HepG2 (cell line): ENCODE results near the gene LINS1. TPM values are rescaled to one million over a fixed set of nuclear protein-coding genes. Genes with fewer than 3 reads are reported as not detected.

Experiments
- ATAC-seq: fragments of 200-7000 bp; cut with Tn5 transposase; 3 replicates; pipeline ENCODE4 v1.9.1; 2020; ENCODE audit warnings: mild to moderate bottlenecking, moderate library complexity
- BruUV-seq: library from RNA; stranded (reverse); fragments of 400-500 nt; replicated peaks from 2 replicates; lab custom pipeline; 2021; lab: Mats Ljungman, UMichigan
- CTCF ChIA-PET: fragments of 300-600 bp; formaldehyde crosslinking; extraction: SDS; loops from one replicate; lab custom pipeline; 2021; ENCODE audit warnings: low total read pairs, inconsistent platforms, low intra/inter-chr PET ratio; lab: Yijun Ruan, JAX
- POLR2A ChIA-PET: fragments of 350-600 bp; sonication (Branson Sonifier 250); formaldehyde crosslinking; loops from one replicate; lab custom pipeline; 2020; ENCODE audit warnings: antibody characterized with exemption, inconsistent platforms; lab: Yijun Ruan, JAX
- DNase-seq: peaks from one replicate; pipeline ENCODE4 v3.0.0-alpha.2; 2015; ENCODE audit warnings: low spot score
- FAIRE-seq: peaks from 3 replicates; lab custom pipeline; 2011; peaks lifted over from hg19 to GRCh38; lab: Jason Lieb, UNC
- H2AFZ ChIP-seq: one replicate; pipeline ENCODE4 v1.6.1; 2011; ENCODE audit warnings: low read length, inconsistent platforms
- H3K27ac ChIP-seq: fragments of 300-600 bp; 3 replicates; pipeline ENCODE4 v1.8.0; 2011; ENCODE audit warnings: mixed run types, mild to moderate bottlenecking, mixed read lengths, low read length, inconsistent platforms; ENCODE audit not compliant: insufficient read depth; ENCODE audit errors: extremely low read length
- H3K27me3 ChIP-seq, 2 experiments: fragments of 200-600 bp in 1 of 2; 2 replicates in 1 of 2; 3 replicates in 1 of 2; pipeline versions ENCODE4 v1.6.0 to v1.8.0; 2011; ENCODE audit warnings: low read length in 2 of 2, mild to moderate bottlenecking in 2 of 2, moderate library complexity in 2 of 2, inconsistent platforms in 1 of 2; ENCODE audit not compliant: insufficient read depth in 2 of 2, control insufficient read depth in 1 of 2
- H3K36me3 ChIP-seq, 2 experiments: fragments of 200-600 bp in 1 of 2; replicated peaks in 1 of 2; 2 replicates in 1 of 2; 3 replicates in 1 of 2; pipeline versions ENCODE4 v1.5.1 to v1.8.0; 2011; ENCODE audit warnings: low read length in 2 of 2, inconsistent platforms in 1 of 2; ENCODE audit not compliant: insufficient read depth in 2 of 2, control insufficient read depth in 1 of 2
- H3K4me1 ChIP-seq: 2 replicates; pipeline ENCODE4 v1.5.1; 2012; ENCODE audit warnings: low read length, inconsistent platforms; ENCODE audit not compliant: insufficient read depth
- H3K4me2 ChIP-seq: 2 replicates; pipeline ENCODE4 v1.6.0; 2011; ENCODE audit warnings: low read depth, low read length, inconsistent platforms
- H3K4me3 ChIP-seq, 3 experiments: fragments of 200-600 bp in 1 of 3; sonication (generic), shearing (Covaris generic) in 1 of 3; replicated peaks in 1 of 3; 2 replicates each; pipeline ENCODE4 v1.5.1; 2011 to 2016; ENCODE audit warnings: low read length in 3 of 3, inconsistent platforms in 2 of 3, low read depth in 2 of 3, mild to moderate bottlenecking in 2 of 3, control low read depth in 1 of 3, mixed read lengths in 1 of 3; ENCODE audit not compliant: insufficient read depth in 1 of 3
- H3K79me2 ChIP-seq: one replicate; pipeline ENCODE4 v1.6.1; 2011; ENCODE audit warnings: low read length, inconsistent platforms; ENCODE audit not compliant: insufficient read depth
- H3K9ac ChIP-seq: 2 replicates; pipeline ENCODE4 v1.6.0; 2011; ENCODE audit warnings: mild to moderate bottlenecking, low read depth, low read length, inconsistent platforms; ENCODE audit not compliant: insufficient read depth
- H3K9me3 ChIP-seq: 2 replicates; pipeline ENCODE4 v1.5.1; 2012; ENCODE audit warnings: mild to moderate bottlenecking, low read length
- H4K20me1 ChIP-seq: 2 replicates; pipeline ENCODE4 v1.6.0; 2011; ENCODE audit warnings: inconsistent platforms, mild to moderate bottlenecking, low read length, moderate library complexity; ENCODE audit not compliant: insufficient read depth
- CEBPG ChIP-seq: IDR thresholded peaks from 2 replicates; pipeline ENCODE4 v1.6.1; 2016
- GFI1 ChIP-seq: sonication (generic); formaldehyde crosslinking; IDR thresholded peaks from 2 replicates; pipeline ENCODE4 v1.5.0; 2020; ENCODE audit warnings: missing genetic modification reagents, mild to moderate bottlenecking, borderline replicate concordance
- HOXA3 ChIP-seq: sonication (generic); formaldehyde crosslinking; IDR thresholded peaks from 2 replicates; pipeline ENCODE4 v1.5.0; 2020; ENCODE audit warnings: missing genetic modification reagents
- IRF1 ChIP-seq: sonication (generic); formaldehyde crosslinking; IDR thresholded peaks from 2 replicates; pipeline ENCODE4 v1.4.0; 2020; ENCODE audit warnings: low read depth, mild to moderate bottlenecking, missing genetic modification reagents
- MAFG ChIP-seq: sonication (generic); formaldehyde crosslinking; IDR thresholded peaks from 2 replicates; pipeline ENCODE4 v1.5.1; 2020; ENCODE audit warnings: mild to moderate bottlenecking, missing genetic modification reagents
- RFX5 ChIP-seq: IDR thresholded peaks from 2 replicates; pipeline ENCODE4 v1.6.1; 2011; ENCODE audit warnings: low read depth, low read length, improper control_type of control experiment
- SATB2 ChIP-seq: sonication (generic); formaldehyde crosslinking; IDR thresholded peaks from 2 replicates; pipeline ENCODE4 v1.5.0; 2020; ENCODE audit warnings: missing genetic modification reagents
- SKI ChIP-seq: fragments of 450-650 bp; IDR thresholded peaks from one replicate; pipeline ENCODE4 v1.6.1; 2018; ENCODE audit warnings: mild to moderate bottlenecking; ENCODE audit not compliant: partially characterized antibody
- ZFP1 ChIP-seq: IDR thresholded peaks from 2 replicates; pipeline ENCODE4 v1.6.1; 2016
- ZNF564 ChIP-seq: sonication (generic); formaldehyde crosslinking; IDR thresholded peaks from 2 replicates; pipeline ENCODE4 v1.8.1; 2023; ENCODE audit warnings: mild to moderate bottlenecking, missing genetic modification reagents
- ZNF616 ChIP-seq: sonication (generic); formaldehyde crosslinking; IDR thresholded peaks from 2 replicates; pipeline ENCODE4 v1.5.0; 2020; ENCODE audit warnings: low read depth, mild to moderate bottlenecking, missing genetic modification reagents
- ZNF737 ChIP-seq: sonication (generic); formaldehyde crosslinking; IDR thresholded peaks from 2 replicates; pipeline ENCODE4 v1.5.0; 2020; ENCODE audit warnings: missing genetic modification reagents, mild to moderate bottlenecking, borderline replicate concordance
- ZNF782 ChIP-seq: sonication (generic); formaldehyde crosslinking; IDR thresholded peaks from 2 replicates; pipeline ENCODE4 v1.4.0; 2020; ENCODE audit warnings: missing genetic modification reagents, mild to moderate bottlenecking, borderline replicate concordance
- ZNF784 ChIP-seq: sonication (generic); formaldehyde crosslinking; IDR thresholded peaks from 2 replicates; pipeline ENCODE4 v1.5.1; 2020; ENCODE audit warnings: missing genetic modification reagents, mild to moderate bottlenecking, borderline replicate concordance
- WGBS: methylation state at CpG from one replicate; pipeline ENCODE4 v1.1.6; 2017; ENCODE audit warnings: low lambda C conversion rate; 5-methylcytosine and 5-hydroxymethylcytosine counted together
- in situ Hi-C: cut with HindIII; loops from 2 replicates; pipeline ENCODE4 v1.10.0; 2017; ENCODE audit warnings: low pct_unique_long_range_greater_than_20kb; ENCODE audit not compliant: extremely low pct_ligation_motif_present
- intact Hi-C: fragments of 100-400 bp; cut with micrococcal nuclease; formaldehyde crosslinking; loops from one replicate; pipeline ENCODE4 v1.10.0; 2022; ENCODE audit not compliant: unreplicated experiment
- polyA plus RNA-seq, 8 experiments: library from polyadenylated mRNA; depleted of rRNA in 3 of 8; stranded (reverse) in 7 of 8; unstranded in 1 of 8; fragments of >200 nt; fragmentation: Illumina TruSeq in 4 of 8; extraction: Trizol in 4 of 8; gene quantifications; 2 replicates each; pipeline versions ENCODE4 v1.2.1 to v1.2.3, GENCODE V29; 2011 to 2016; ENCODE audit warnings: low read depth in 4 of 8, missing spikeins in 1 of 8, mixed read lengths in 1 of 8; ENCODE audit not compliant: insufficient read depth in 1 of 8
- total RNA-seq, 5 experiments: library from RNA; depleted of rRNA; stranded (reverse); fragments of >200 nt; fragmentation: Illumina TruSeq; extraction: Trizol; gene quantifications; 2 replicates each; pipeline ENCODE4 v1.2.3, GENCODE V29; 2016; ENCODE audit warnings: low read depth in 1 of 5
- TF ChIP-seq, protein P1 (sequence below): sonication (generic); formaldehyde crosslinking; IDR thresholded peaks from one replicate; pipeline ENCODE4 v1.5.1; 2020; ENCODE audit warnings: mild to moderate bottlenecking, missing genetic modification reagents; ENCODE audit errors: not compliant biosample characterization

Gene LINS1
- total and polyA plus RNA-seq, 2 of the 13 experiments (the other 11 are each of a cell fraction or from before 2014, with no cell fraction given) = 9.8 to 10.4 TPM

GRCh38 chr15:100601163-100601562, 821 bp downstream of the LINS1 start:
- in situ Hi-C loops (loop anchor here (10.0 kb wide), 1 partner anchor 246 kb away; no protein-coding TSS in a partner anchor), intact Hi-C loops (no loop called here)
- peaks cover 0 to 11% of the 10 kb centered on the region in 2 experiments; a peak in 2 of 5 replicates for H3K36me3 ChIP-seq
- H3K9ac ChIP-seq = peak overlapping the region; percentile 82
- DNase-seq (no peak), FAIRE-seq (no peak), ATAC-seq (peak; percentile 5; the same call in 2 of the 3 replicates)
- H3K4me2 ChIP-seq = peak overlapping the region; percentile 94
- H3K9me3 ChIP-seq = no peaks in the 10 kb centered on the region
- H2AFZ ChIP-seq = peak overlapping the region; percentile 9
- ChIA-PET POLR2A (interaction anchor here (1.2 kb wide), 1 partner anchor 9 kb away, joined by 4 read pairs; no protein-coding TSS in a partner anchor), CTCF (no interaction called here)
- peak overlapping the region; percentile 69 to 99 (median 85) for H3K4me3 ChIP-seq
- BruUV-seq = no TSS peak
- 1% methylated on average over 10 of the region's 10 CpGs for WGBS
- H4K20me1 ChIP-seq = no peaks in the 10 kb centered on the region
- no peaks in the 10 kb centered on the region; a peak in 1 of 5 replicates for H3K27me3 ChIP-seq
- peak overlapping the region; percentile 59 for H3K27ac ChIP-seq
- peaks cover 76% of the 10 kb centered on the region for H3K79me2 ChIP-seq
- H3K4me1 ChIP-seq = peaks cover 53% of the 10 kb centered on the region
- TF ChIP-seq ZNF782 = no peak
- no peak for TF ChIP-seq SATB2 (CRISPR knock-in tag)
- no peak for TF ChIP-seq GFI1 (CRISPR knock-in tag)
- no peak for TF ChIP-seq HOXA3 (CRISPR knock-in tag)
- TF ChIP-seq CEBPG = no peak
- no peak for TF ChIP-seq ZFP1
- TF ChIP-seq MAFG = no peak
- TF ChIP-seq, protein P1, sequence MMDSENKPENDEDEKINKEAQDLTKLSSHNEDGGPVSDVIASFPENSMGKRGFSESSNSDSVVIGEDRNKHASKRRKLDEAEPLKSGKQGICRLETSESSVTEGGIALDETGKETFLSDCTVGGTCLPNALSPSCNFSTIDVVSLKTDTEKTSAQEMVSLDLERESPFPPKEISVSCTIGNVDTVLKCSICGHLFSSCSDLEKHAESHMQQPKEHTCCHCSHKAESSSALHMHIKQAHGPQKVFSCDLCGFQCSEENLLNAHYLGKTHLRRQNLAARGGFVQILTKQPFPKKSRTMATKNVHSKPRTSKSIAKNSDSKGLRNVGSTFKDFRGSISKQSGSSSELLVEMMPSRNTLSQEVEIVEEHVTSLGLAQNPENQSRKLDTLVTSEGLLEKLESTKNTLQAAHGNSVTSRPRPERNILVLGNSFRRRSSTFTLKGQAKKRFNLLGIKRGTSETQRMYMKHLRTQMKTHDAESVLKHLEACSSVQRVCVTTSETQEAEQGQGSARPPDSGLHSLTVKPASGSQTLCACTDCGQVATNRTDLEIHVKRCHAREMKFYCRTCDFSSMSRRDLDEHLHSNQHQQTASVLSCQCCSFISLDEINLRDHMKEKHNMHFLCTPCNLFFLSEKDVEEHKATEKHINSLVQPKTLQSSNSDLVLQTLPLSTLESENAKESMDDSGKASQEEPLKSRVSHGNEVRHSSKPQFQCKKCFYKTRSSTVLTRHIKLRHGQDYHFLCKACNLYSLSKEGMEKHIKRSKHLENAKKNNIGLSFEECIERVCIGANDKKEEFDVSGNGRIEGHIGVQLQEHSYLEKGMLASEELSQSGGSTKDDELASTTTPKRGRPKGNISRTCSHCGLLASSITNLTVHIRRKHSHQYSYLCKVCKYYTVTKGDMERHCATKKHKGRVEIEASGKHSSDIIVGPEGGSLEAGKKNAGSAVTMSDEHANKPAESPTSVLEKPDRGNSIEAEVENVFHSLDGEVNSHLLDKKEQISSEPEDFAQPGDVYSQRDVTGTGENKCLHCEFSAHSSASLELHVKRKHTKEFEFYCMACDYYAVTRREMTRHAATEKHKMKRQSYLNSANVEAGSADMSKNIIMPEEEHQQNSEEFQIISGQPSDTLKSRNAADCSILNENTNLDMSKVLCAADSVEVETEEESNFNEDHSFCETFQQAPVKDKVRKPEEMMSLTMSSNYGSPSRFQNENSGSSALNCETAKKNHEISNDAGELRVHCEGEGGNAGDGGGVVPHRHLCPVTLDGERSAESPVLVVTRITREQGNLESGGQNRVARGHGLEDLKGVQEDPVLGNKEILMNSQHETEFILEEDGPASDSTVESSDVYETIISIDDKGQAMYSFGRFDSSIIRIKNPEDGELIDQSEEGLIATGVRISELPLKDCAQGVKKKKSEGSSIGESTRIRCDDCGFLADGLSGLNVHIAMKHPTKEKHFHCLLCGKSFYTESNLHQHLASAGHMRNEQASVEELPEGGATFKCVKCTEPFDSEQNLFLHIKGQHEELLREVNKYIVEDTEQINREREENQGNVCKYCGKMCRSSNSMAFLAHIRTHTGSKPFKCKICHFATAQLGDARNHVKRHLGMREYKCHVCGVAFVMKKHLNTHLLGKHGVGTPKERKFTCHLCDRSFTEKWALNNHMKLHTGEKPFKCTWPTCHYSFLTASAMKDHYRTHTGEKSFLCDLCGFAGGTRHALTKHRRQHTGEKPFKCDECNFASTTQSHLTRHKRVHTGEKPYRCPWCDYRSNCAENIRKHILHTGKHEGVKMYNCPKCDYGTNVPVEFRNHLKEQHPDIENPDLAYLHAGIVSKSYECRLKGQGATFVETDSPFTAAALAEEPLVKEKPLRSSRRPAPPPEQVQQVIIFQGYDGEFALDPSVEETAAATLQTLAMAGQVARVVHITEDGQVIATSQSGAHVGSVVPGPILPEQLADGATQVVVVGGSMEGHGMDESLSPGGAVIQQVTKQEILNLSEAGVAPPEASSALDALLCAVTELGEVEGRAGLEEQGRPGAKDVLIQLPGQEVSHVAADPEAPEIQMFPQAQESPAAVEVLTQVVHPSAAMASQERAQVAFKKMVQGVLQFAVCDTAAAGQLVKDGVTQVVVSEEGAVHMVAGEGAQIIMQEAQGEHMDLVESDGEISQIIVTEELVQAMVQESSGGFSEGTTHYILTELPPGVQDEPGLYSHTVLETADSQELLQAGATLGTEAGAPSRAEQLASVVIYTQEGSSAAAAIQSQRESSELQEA (CRISPR knock-in tag) = no peak
- TF ChIP-seq ZNF737 (CRISPR knock-in tag) = no peak
- TF ChIP-seq ZNF616 (CRISPR knock-in tag) = no peak
- TF ChIP-seq IRF1 (CRISPR knock-in tag) = no peak
- peak; percentile 25; the same call in 1 of the 2 replicates for TF ChIP-seq RFX5
- TF ChIP-seq ZNF564 = no peak
- TF ChIP-seq SKI = no peak
- no peak for TF ChIP-seq ZNF784 (CRISPR knock-in tag)
